Parathyroid adenoma (tissue), 2 donors: ENCODE data around the gene TRIM72.

ENCODE experiments used
- H2AFZ ChIP-seq: fragments of 300-600 bp; sonication (generic); one replicate; pipeline ENCODE4 v1.7.0; 2017; ENCODE audit warnings: antibody characterized with exemption, mild to moderate bottlenecking
- H3K27ac ChIP-seq: fragments of 300-600 bp; sonication (generic); one replicate; pipeline ENCODE4 v1.7.0; 2017
- H3K27me3 ChIP-seq: fragments of 300-600 bp; sonication (generic); one replicate; pipeline ENCODE4 v1.7.0; 2017; ENCODE audit warnings: low read length; ENCODE audit not compliant: control insufficient read depth, insufficient read depth
- H3K36me3 ChIP-seq: fragments of 300-600 bp; sonication (generic); one replicate; pipeline ENCODE4 v1.7.0; 2017; ENCODE audit warnings: low read length; ENCODE audit not compliant: control insufficient read depth, insufficient read depth
- H3K4me1 ChIP-seq: fragments of 300-600 bp; sonication (generic); one replicate; pipeline ENCODE4 v1.7.0; 2017; ENCODE audit warnings: control low read depth
- H3K4me2 ChIP-seq: fragments of 300-600 bp; sonication (generic); one replicate; pipeline ENCODE4 v1.7.0; 2017; ENCODE audit warnings: low read length
- H3K4me3 ChIP-seq: fragments of 300-600 bp; sonication (generic); one replicate; pipeline ENCODE4 v1.7.0; 2017; ENCODE audit warnings: low read depth, low read length
- H3K79me2 ChIP-seq: fragments of 300-600 bp; sonication (generic); one replicate; pipeline ENCODE4 v1.7.0; 2017; ENCODE audit warnings: control low read depth
- H3K9ac ChIP-seq: fragments of 300-600 bp; sonication (generic); one replicate; pipeline ENCODE4 v1.7.0; 2017; ENCODE audit warnings: mild to moderate bottlenecking
- H3K9me3 ChIP-seq: fragments of 300-600 bp; sonication (generic); one replicate; pipeline ENCODE4 v1.7.0; 2017; ENCODE audit warnings: low read length; ENCODE audit not compliant: control insufficient read depth
- TF ChIP-seq, protein P1 (sequence below): fragments of 300-600 bp; sonication (generic); IDR thresholded peaks from one replicate; pipeline ENCODE4 v1.7.0; 2017; ENCODE audit warnings: antibody characterized with exemption, mild to moderate bottlenecking
- donor health status: primary hyperparathyroidism.

Gene TRIM72

GRCh38 chr16:31186930-31187807, 26.8 kb upstream of the TRIM72 start:
- Histone ChIP-seq H3K27me3 (no peaks in the 10 kb centered on the region), H2AFZ (no peak overlapping the region), H3K27ac (no peak overlapping the region), H3K36me3 (no peaks in the 10 kb centered on the region), H3K4me2 (no peak overlapping the region), H3K9me3 (no peaks in the 10 kb centered on the region), H3K79me2 (peaks cover 10% of the 10 kb centered on the region), H3K4me3 (no peak overlapping the region), H3K4me1 (peaks cover 4% of the 10 kb centered on the region), H3K9ac (no peak overlapping the region)
- TF ChIP-seq, protein P1, sequence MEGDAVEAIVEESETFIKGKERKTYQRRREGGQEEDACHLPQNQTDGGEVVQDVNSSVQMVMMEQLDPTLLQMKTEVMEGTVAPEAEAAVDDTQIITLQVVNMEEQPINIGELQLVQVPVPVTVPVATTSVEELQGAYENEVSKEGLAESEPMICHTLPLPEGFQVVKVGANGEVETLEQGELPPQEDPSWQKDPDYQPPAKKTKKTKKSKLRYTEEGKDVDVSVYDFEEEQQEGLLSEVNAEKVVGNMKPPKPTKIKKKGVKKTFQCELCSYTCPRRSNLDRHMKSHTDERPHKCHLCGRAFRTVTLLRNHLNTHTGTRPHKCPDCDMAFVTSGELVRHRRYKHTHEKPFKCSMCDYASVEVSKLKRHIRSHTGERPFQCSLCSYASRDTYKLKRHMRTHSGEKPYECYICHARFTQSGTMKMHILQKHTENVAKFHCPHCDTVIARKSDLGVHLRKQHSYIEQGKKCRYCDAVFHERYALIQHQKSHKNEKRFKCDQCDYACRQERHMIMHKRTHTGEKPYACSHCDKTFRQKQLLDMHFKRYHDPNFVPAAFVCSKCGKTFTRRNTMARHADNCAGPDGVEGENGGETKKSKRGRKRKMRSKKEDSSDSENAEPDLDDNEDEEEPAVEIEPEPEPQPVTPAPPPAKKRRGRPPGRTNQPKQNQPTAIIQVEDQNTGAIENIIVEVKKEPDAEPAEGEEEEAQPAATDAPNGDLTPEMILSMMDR = no peak

GRCh38 chr16:31187808-31188189, 26.1 kb upstream of the TRIM72 start:
- TF ChIP-seq, protein P1 = no peak
- Histone ChIP-seq H2AFZ (no peak overlapping the region), H3K4me1 (no peaks in the 10 kb centered on the region), H3K36me3 (no peaks in the 10 kb centered on the region), H3K9me3 (no peaks in the 10 kb centered on the region), H3K9ac (no peak overlapping the region), H3K4me3 (no peak overlapping the region), H3K79me2 (peaks cover 4% of the 10 kb centered on the region), H3K27me3 (no peaks in the 10 kb centered on the region), H3K27ac (no peak overlapping the region), H3K4me2 (no peak overlapping the region)

DNA sequence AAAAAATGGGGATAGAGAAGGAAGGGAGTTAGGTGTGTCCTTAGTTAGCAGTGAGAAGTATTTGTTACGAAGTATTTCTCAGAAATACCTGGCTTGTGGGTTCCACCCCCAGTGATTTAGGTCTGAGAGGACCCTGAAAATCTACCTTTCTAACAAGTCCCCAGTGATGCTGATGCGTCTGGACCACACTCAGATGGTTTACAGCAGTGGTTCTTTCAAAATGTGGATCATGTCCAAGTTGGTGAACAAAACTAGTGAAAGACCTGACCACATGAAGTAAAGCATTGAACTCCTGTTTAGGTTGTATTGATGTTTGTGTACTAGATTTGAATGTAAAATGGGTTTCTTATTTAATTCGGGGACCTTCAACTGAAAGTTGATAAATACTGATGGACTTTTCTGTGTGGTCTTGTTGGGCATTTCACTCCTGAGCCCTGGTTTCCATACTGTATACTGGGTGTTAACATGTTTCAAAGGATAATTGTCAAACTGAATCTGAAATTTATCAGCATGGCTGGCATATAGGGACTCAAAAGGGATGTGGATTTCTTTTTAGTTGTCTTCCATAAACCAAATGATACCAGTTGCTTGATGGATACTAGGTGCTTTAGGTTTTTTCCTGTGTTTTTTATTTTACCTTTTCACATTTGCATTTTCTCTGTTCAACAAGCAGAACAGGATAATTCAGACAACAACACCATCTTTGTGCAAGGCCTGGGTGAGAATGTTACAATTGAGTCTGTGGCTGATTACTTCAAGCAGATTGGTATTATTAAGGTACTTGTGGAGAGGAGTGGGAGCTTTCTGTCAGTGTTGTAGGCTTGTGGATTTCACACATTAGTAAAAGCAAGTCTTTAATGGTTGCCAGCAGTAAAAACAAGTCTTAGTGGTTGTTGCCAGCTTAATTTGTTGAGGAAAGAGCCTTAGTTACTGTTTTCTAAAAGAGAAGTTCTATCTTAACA, 25.2 kb upstream of the TRIM72 start:
- no peaks in the 10 kb centered on the region for H3K27me3 ChIP-seq
- TF ChIP-seq, protein P1 = no peak
- no peaks in the 10 kb centered on the region for H3K4me1 ChIP-seq
- H3K9me3 ChIP-seq = no peaks in the 10 kb centered on the region
- H3K27ac ChIP-seq = no peak overlapping the region
- no peaks in the 10 kb centered on the region for H3K36me3 ChIP-seq
- no peak overlapping the region for H3K4me3 ChIP-seq
- H3K4me2 ChIP-seq = no peak overlapping the region
- no peak overlapping the region for H3K9ac ChIP-seq
- no peak overlapping the region for H2AFZ ChIP-seq
- H3K79me2 ChIP-seq = peaks cover 1% of the 10 kb centered on the region

DNA sequence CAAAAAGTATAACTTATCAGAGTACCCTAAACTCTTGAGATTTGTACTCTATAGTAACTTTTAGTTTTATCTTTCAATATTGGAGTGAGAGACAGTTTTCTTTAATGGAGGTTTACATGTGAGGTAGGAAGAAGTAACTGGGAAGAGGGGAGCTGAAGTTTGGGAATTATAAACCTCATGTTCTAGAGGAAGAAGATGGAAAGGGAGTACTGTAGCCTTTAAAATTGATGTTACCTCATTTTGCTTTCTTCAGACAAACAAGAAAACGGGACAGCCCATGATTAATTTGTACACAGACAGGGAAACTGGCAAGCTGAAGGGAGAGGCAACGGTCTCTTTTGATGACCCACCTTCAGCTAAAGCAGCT, 24.5 kb upstream of the TRIM72 start:
- Histone ChIP-seq H3K27me3 (no peaks in the 10 kb centered on the region), H3K79me2 (no peaks in the 10 kb centered on the region), H3K9ac (no peak overlapping the region), H3K9me3 (no peaks in the 10 kb centered on the region), H3K4me1 (no peaks in the 10 kb centered on the region), H3K27ac (no peak overlapping the region), H3K36me3 (no peaks in the 10 kb centered on the region), H3K4me2 (no peak overlapping the region), H2AFZ (no peak overlapping the region), H3K4me3 (no peak overlapping the region)
- TF ChIP-seq, protein P1 = no peak
